Right lobe of liver (tissue), 4 donors: ENCODE results near the gene CFAP52.

ENCODE experiments used
- CTCF ChIP-seq, 4 donors: fragments of 200-600 bp in 3 of 4; fragments of 450-650 bp in 1 of 4; IDR thresholded peaks; one replicate each; pipeline versions ENCODE4 v1.5.1 to v1.8.0; 2016 to 2022; ENCODE audit warnings: antibody characterized with exemption in 4 of 4, mild to moderate bottlenecking in 2 of 4
- POLR2A ChIP-seq: fragments of 450-650 bp; IDR thresholded peaks from one replicate; pipeline ENCODE4 v1.6.1; 2017; ENCODE audit warnings: antibody characterized with exemption, mild to moderate bottlenecking
- donor health status: DM: no; HTN: no; CAD: no.
- donor health status: DM: no; HTN: no; CAD: no.
- donor health status: DM: no; HTN: yes; CAD: no.

GRCh38 chr17:9636501-9636900 lies 60.1 kb downstream of the CFAP52 start:
- no peak for TF ChIP-seq CTCF (IDR thresholded peaks at IDR 0.05)
- no peak for TF ChIP-seq POLR2A
